T-helper 1 cell treated with Interleukin-12 subunit alpha and Interleukin-12 subunit beta and Interleukin-4 antibody, amounts not matched to agents 30 ng/mL and 1 ng/mL, for 36 hours (primary cell): Measurements from ENCODE around the gene RETSAT. TPM values are rescaled to one million over a fixed set of nuclear protein-coding genes. Genes with fewer than 3 reads are reported as not detected.

Source experiments
- intact Hi-C: fragments of 100-400 bp; cut with micrococcal nuclease; formaldehyde crosslinking; loops from one replicate; pipeline ENCODE4 v1.15.1; 2024
- total RNA-seq: library from RNA; stranded (reverse); gene quantifications from 2 replicates; pipeline ENCODE4 v1.2.3, GENCODE V29; 2022

The RETSAT gene
- total RNA-seq, 1 donor from 2014 or later, result 32.2 TPM

GRCh38 chr2:85309699-85310321, 44.5 kb downstream of the RETSAT start:
- intact Hi-C loops, result no loop called here

DNA sequence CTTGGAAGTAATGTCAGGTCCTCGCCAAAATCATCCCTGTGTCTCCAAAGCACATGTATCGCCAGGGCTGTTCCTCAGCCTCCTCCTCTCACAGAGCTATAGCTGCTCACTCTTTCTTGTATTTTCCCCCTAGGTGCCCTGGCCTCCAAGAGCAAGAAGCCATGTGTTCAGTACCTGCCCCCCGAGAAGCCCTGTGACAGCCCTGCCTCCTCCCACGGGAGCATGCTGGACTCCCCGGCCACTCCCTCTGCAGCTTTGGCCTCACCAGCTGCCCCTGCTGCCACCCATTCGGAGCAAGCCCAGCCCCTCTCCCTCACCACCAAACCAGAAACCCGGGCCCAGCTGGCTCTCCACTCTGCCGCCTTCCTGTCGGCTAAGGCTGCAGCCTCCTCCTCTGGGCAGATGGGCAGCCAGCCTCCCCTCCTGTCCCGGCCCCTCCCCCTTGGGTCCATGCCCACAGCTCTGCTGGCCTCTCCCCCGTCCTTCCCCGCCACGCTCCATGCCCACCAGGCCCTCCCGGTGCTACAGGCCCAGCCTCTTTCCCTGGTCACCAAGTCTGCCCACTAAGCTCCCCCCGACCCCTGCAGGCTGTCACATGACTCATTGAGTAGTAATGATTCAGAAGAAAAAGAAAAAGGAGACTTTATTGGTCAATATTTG, 45.3 kb downstream of the RETSAT start:
- intact Hi-C loops, result no loop called here

- intact Hi-C loops, result no loop called here
These were observed 46.1 kb downstream of the RETSAT start for GRCh38 chr2:85308201-85308600.

DNA sequence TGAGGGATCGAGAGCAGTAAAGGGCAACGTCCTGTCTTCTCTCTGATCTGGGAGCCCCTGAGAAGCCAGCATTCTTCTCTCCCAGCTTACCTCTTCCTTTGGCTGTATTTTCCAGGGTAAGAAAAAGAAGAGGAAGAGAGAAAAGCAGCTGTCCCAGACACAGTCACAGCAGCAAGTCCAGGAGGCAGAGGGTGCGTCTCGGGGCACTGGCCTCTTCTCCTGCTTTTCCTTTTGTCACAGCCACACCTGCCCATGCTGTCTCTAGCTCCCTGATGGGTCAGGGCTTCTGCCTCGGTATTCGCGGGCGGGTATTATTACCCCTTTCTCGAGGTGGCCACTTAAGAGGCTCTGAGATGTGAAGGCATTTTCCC, 46.8 kb downstream of the RETSAT start:
- intact Hi-C loops, result no loop called here

DNA sequence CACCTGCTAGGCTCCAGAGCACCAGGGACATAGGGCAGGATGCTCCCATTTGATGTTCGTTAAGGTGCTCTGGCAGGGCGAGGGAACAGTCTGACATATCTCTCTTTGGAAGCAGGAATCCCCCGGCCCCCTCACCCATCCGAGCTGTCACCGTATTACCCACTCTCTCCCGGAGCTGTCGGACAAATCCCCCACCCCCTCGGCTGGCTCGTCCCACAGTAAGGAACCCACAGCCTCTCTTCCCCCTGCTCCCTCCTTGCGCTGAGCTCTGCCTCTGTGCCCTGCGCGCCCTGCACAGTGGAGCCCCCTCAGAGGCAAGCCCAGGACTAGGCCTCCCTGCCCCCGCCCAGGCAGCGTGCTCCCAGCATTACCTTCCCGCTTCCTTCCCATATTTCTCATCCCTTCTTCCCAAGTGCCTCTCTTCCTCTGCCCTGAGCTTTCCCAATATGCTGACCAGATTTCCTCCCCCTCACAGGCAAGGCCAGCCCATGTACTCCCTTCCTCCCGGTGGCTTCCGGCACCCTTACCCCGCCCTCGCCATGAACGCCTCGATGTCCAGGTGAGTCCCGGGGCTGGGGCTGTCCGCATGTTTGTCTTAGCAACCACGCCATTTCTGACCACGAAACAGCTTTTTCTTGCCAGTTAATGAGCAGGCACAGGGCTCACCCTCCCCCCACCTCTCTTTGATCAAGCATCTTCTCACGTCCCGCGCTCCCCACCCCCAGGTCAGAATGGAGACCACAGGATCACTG, 50.4 kb downstream of the RETSAT start:
- intact Hi-C loops, result loop anchor here (5.0 kb wide), 1 partner anchor 1282 kb away; no protein-coding TSS in a partner anchor

DNA sequence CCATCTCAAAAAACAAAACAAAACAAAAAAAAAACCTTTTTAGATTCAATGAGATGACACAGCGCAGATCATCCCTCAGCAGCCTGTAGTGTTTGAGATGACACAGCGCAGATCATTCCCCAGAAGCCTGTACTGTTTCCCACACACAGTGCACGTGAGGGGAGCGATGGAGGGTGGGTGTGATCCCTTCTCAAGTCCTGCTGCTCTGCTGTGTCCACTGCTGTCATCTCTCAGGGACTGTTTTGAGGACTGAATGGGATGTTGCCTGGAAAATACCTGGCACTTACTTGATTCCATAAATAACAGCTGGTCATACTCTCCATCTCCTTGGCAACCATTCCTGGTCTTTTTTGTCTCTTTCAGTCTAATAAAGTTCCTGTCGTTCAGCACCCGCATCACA, 52.2 kb downstream of the RETSAT start:
- intact Hi-C loops, result loop anchor here (5.0 kb wide), 1 partner anchor 1280 kb away; no protein-coding TSS in a partner anchor

Other genes starting within 250 kb of the RETSAT start
- gene TCF7L1, start 221.1 kb downstream of the RETSAT start, total RNA-seq, result not detected in 2 replicates
- gene TGOLN2, start 26.5 kb downstream of the RETSAT start, total RNA-seq, result 151 and 152 TPM in 2 replicates
- 21.7 and 22.3 TPM in 2 replicates for gene ELMOD3, start 241 bp upstream of the RETSAT start, total RNA-seq
- gene CAPG, start 55.8 kb upstream of the RETSAT start, total RNA-seq, result 181 and 216 TPM in 2 replicates
- 0.74 and 0.83 TPM in 2 replicates for gene SH2D6, start 64.2 kb upstream of the RETSAT start, total RNA-seq
- gene MAT2A, start 184.6 kb upstream of the RETSAT start, total RNA-seq, result 288 and 294 TPM in 2 replicates
- gene GGCX, start 207.0 kb upstream of the RETSAT start, total RNA-seq, result 23.9 and 26.4 TPM in 2 replicates
- gene VAMP8, start 223.1 kb upstream of the RETSAT start, total RNA-seq, result 146 and 147 TPM in 2 replicates
- gene VAMP5, start 229.9 kb upstream of the RETSAT start, total RNA-seq, result 60.8 and 68.7 TPM in 2 replicates
- 111 and 122 TPM in 2 replicates for gene RNF181, start 241.2 kb upstream of the RETSAT start, total RNA-seq
- 4.4 and 4.7 TPM in 2 replicates for gene TMEM150A, start 248.2 kb upstream of the RETSAT start, total RNA-seq